Activated B cell treated with CpG ODN at 0.5 μM for 24 hours (primary cell): Measurements from ENCODE around the gene AFDN. TPM values are rescaled to one million over a fixed set of nuclear protein-coding genes. Genes with fewer than 3 reads are reported as not detected.

Source experiments
- ATAC-seq: fragments of 200-7000 bp; cut with Tn5 transposase; one replicate; pipeline ENCODE4 v1.10.0; 2021; ENCODE audit warnings: low read depth, mild to moderate bottlenecking, moderate library complexity
- CTCF ChIA-PET: fragments of 350-600 bp; sonication (Branson Sonifier 250); formaldehyde crosslinking; loops from one replicate; lab custom pipeline; 2021; ENCODE audit warnings: antibody characterized with exemption; lab: Charles Lee
- POLR2A ChIA-PET: fragments of 350-600 bp; sonication (Branson Sonifier 250); formaldehyde crosslinking; loops from one replicate; lab custom pipeline; 2021; ENCODE audit warnings: antibody characterized with exemption; lab: Charles Lee
- DNase-seq: peaks from one replicate; pipeline ENCODE4 v3.0.0; 2022
- H3K27ac Mint-ChIP-seq: one replicate; pipeline ENCODE4 v1.8.0; 2020; ENCODE audit warnings: mixed read lengths
- H3K27me3 Mint-ChIP-seq: one replicate; pipeline ENCODE4 v1.8.0; 2021; ENCODE audit warnings: mixed read lengths
- H3K36me3 Mint-ChIP-seq: one replicate; pipeline ENCODE4 v1.8.0; 2021; ENCODE audit warnings: low read depth, mixed read lengths
- H3K4me1 Mint-ChIP-seq: one replicate; pipeline ENCODE4 v1.8.0; 2021; ENCODE audit warnings: mixed read lengths
- H3K4me3 Mint-ChIP-seq: one replicate; pipeline ENCODE4 v1.8.0; 2020; ENCODE audit warnings: mild to moderate bottlenecking, mixed read lengths
- H3K9me3 Mint-ChIP-seq: one replicate; pipeline ENCODE4 v1.8.0; 2020; ENCODE audit warnings: mixed read lengths
- CTCF ChIP-seq: fragments of 200-600 bp; IDR thresholded peaks from one replicate; pipeline ENCODE4 v1.8.0; 2022; ENCODE audit warnings: antibody characterized with exemption, mild to moderate bottlenecking
- intact Hi-C: fragments of 100-400 bp; cut with micrococcal nuclease; formaldehyde crosslinking; loops from one replicate; pipeline ENCODE4 v1.15.1; 2024
- total RNA-seq: library from RNA; stranded (reverse); gene quantifications from 2 replicates; pipeline ENCODE4 v1.2.3, GENCODE V29; 2022

Gene AFDN
- total RNA-seq, 1 donor from 2014 or later = 38.0 TPM

GRCh38 chr6:167812088-167812487, 14.6 kb upstream of the AFDN start:
- Mint-ChIP-seq H3K36me3 (no peaks in the 10 kb centered on the region), H3K27ac (no peak overlapping the region), H3K4me3 (no peak overlapping the region), H3K27me3 (peaks cover 18% of the 10 kb centered on the region), H3K9me3 (no peaks in the 10 kb centered on the region), H3K4me1 (no peaks in the 10 kb centered on the region)
- no peak for TF ChIP-seq CTCF
- DNase-seq (no peak), ATAC-seq (no peak)
- ChIA-PET POLR2A (no interaction called here), CTCF (no interaction called here)
- intact Hi-C loops = no loop called here

- H3K4me1 Mint-ChIP-seq = no peaks in the 10 kb centered on the region
- H3K27me3 Mint-ChIP-seq = peaks cover 30% of the 10 kb centered on the region
- H3K9me3 Mint-ChIP-seq = no peaks in the 10 kb centered on the region
- ChIA-PET CTCF (no interaction called here), POLR2A (no interaction called here)
- H3K4me3 Mint-ChIP-seq = peak overlapping the region; percentile 63
- no peak for ATAC-seq
- H3K36me3 Mint-ChIP-seq = no peaks in the 10 kb centered on the region
- TF ChIP-seq CTCF = no peak
- intact Hi-C loops = no loop called here
- DNase-seq = no peak
- H3K27ac Mint-ChIP-seq = no peak overlapping the region
Measured at GRCh38 chr6:167815296-167815980, 11.3 kb upstream of the AFDN start.

- Mint-ChIP-seq H3K27ac (no peak overlapping the region), H3K36me3 (no peaks in the 10 kb centered on the region), H3K9me3 (no peaks in the 10 kb centered on the region), H3K4me1 (no peaks in the 10 kb centered on the region), H3K27me3 (peaks cover 32% of the 10 kb centered on the region), H3K4me3 (no peak overlapping the region)
- ChIA-PET POLR2A (interaction anchor here (0.7 kb wide), 1 partner anchor 253 kb away, joined by 3 read pairs; no protein-coding TSS in a partner anchor), CTCF (no interaction called here)
- intact Hi-C loops = no loop called here
- no peak for TF ChIP-seq CTCF
- DNase-seq (no peak), ATAC-seq (no peak)
Measured at GRCh38 chr6:167817016-167817415, 9.7 kb upstream of the AFDN start.

GRCh38 chr6:167817729-167818128, 9.0 kb upstream of the AFDN start:
- no peak overlapping the region for H3K4me3 Mint-ChIP-seq
- DNase-seq (no peak), ATAC-seq (no peak)
- ChIA-PET CTCF (no interaction called here), POLR2A (no interaction called here)
- H3K36me3 Mint-ChIP-seq = no peaks in the 10 kb centered on the region
- no peaks in the 10 kb centered on the region for H3K9me3 Mint-ChIP-seq
- no peaks in the 10 kb centered on the region for H3K4me1 Mint-ChIP-seq
- H3K27ac Mint-ChIP-seq = no peak overlapping the region
- TF ChIP-seq CTCF = no peak
- intact Hi-C loops = no loop called here
- H3K27me3 Mint-ChIP-seq = peaks cover 32% of the 10 kb centered on the region

GRCh38 chr6:167819576-167819975, 7.1 kb upstream of the AFDN start:
- CTCF ChIA-PET = no interaction called here
- POLR2A ChIA-PET = no interaction called here
- TF ChIP-seq CTCF = no peak
- no peak overlapping the region for H3K27ac Mint-ChIP-seq
- H3K4me1 Mint-ChIP-seq = no peaks in the 10 kb centered on the region
- peaks cover 33% of the 10 kb centered on the region for H3K27me3 Mint-ChIP-seq
- no peak for DNase-seq
- no peaks in the 10 kb centered on the region for H3K36me3 Mint-ChIP-seq
- ATAC-seq = no peak
- no peak overlapping the region for H3K4me3 Mint-ChIP-seq
- H3K9me3 Mint-ChIP-seq = no peaks in the 10 kb centered on the region
- intact Hi-C loops = no loop called here
